ENCODE results near the gene M1AP. TPM values are rescaled to one million over a fixed set of nuclear protein-coding genes. Genes with fewer than 3 reads are reported as not detected.

Gene M1AP
- total and polyA plus RNA-seq, 4 donors = 0.77 to 1.2 (median 0.88) TPM

DNA sequence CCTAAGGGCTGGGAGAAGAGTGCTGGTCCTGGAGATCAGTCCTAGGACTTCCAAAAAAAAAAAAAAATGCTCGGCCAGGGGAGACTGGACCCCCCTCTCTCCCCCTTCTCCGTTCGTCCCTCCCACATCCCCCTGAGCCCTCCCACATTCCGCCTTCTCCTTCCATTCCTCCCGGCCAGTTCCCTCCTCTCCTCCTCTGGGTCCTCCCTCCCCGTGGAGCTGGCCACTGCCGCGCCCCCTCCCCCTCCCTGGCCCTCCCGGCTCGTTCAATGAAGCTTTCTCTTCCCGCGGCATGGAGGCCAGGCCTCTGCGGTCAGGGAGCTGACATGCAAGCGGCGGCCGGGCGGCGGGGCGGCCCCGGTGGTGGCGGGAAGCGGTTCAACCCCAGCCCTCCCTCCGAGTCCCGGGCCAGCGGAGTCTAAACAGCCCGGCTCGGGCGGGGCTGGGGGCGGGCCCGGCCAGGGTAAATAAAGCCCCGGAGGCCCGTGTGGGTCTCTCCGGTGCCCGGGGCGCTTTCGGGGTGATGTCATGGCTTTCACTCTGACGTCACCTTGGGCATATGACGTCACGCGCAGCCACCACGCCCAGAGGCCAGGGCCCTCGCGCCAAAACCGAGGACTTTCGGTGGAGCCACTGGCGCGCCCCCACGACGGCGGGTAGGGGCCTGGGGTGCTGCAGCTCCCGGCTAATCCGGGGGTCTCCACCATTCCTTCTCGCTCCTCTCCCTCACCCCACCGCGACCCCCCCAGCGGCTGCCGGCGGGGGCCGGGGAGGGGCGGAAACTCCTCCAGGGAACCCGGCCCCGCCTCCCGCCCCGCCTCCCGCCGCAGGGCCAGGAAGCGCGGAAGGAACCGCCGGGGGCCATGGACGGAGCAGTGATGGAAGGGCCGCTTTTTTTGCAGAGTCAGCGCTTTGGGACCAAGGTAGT lies 94.0 kb downstream of the M1AP start, which contains the start of the genes DOK1 and LOXL3:
Gene DOK1, plus strand, starts transcription at position 829 of the 928 bp plus-strand sequence. Its CDS starts 35 bp downstream, at position 864.
Gene LOXL3, minus strand, starts transcription at position 51 of the 928 bp plus-strand sequence. CDS start 1,308 bp downstream, outside the sequence.
- peak; percentile 87 for ATAC-seq (ENCODE audit: insufficient read depth, low FRiP score)
- Histone ChIP-seq H3K4me1 (ENCODE audit: control insufficient read depth in 5 of 5, insufficient read depth in 5 of 5, low read length in 5 of 5) (peaks cover 0 to 29% (median 0%) of the 10 kb centered on the region in 5 donors), H3K27me3 (ENCODE audit: control insufficient read depth in 3 of 3, insufficient read depth in 3 of 3, low read length in 2 of 3) (no peaks in the 10 kb centered on the region), H3K9me3 (ENCODE audit: control insufficient read depth in 4 of 4, insufficient read depth in 3 of 4, low read length in 3 of 4) (no peaks in the 10 kb centered on the region), H3K9ac (ENCODE audit: insufficient read depth in 1 of 2, low read length in 2 of 2) (peak within 1 kb of the TSS; percentile 7 to 51), H3K4me3 (peak within 1 kb of the TSS; percentile 66), H3K27ac (ENCODE audit: low read depth in 1 of 2, low read length in 1 of 2) (peak within 1 kb of the TSS; percentile 47 to 87), H3K36me3 (ENCODE audit: control insufficient read depth in 4 of 4, insufficient read depth in 4 of 4, low read length in 4 of 4) (peaks cover 0 to 7% (median 0%) of the 10 kb centered on the region in 4 donors)
- 1% methylated on average over 59 to 73 of the region's 73 CpGs for WGBS, 2 donors
- DNase-seq = peak; percentile 94 to 97 (median 96)
- TF ChIP-seq, protein P1, sequence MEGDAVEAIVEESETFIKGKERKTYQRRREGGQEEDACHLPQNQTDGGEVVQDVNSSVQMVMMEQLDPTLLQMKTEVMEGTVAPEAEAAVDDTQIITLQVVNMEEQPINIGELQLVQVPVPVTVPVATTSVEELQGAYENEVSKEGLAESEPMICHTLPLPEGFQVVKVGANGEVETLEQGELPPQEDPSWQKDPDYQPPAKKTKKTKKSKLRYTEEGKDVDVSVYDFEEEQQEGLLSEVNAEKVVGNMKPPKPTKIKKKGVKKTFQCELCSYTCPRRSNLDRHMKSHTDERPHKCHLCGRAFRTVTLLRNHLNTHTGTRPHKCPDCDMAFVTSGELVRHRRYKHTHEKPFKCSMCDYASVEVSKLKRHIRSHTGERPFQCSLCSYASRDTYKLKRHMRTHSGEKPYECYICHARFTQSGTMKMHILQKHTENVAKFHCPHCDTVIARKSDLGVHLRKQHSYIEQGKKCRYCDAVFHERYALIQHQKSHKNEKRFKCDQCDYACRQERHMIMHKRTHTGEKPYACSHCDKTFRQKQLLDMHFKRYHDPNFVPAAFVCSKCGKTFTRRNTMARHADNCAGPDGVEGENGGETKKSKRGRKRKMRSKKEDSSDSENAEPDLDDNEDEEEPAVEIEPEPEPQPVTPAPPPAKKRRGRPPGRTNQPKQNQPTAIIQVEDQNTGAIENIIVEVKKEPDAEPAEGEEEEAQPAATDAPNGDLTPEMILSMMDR (IDR thresholded peaks at IDR 0.05; ENCODE audit: control extremely low read depth, extremely low read depth) = no peak

DNA sequence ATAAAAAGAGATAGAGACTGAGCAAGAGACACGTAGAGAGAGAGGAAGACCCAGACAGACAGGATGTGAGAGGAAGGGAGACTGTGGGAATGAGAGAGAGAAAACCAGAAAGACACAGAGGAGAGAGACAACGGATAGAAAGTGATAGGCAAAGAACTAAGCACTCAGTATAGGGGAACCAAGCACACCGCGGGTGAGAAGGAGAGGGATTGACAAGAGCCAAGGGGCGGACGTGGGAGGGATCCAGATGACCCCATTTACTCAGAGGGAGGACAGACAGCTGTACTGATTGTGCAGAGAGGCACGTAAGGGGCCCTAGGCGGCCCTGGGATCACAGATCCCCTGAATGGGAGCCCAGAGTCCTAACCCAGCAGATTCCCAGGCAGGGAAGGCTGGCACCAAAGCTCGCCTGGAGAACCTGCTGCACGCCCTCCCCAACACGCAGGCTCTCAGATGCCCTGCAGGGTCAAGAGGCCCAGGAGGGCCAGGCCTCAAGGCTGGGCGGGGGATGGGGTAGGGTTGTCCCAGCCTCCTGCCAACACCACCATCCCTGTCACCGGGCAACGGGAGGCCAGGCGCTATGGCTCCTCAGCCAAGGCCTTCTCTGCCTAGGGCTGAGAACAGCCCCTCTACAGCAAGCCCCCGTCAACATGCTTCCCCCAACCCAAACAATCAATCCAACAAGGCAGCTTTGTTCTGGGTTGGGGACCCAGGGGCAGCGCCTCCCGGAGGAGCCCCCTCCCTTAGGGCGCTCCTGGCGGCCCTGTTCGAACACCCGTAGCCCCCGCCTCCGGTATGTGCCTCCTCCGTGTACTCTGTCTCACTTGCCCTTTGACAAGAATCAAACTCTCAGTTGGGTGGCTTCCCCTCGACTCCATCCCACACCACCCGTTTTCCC lies 95.0 kb downstream of the M1AP start:
- WGBS, 2 donors = 58 to 71% methylated on average over 25 to 27 of the region's 27 CpGs
- H3K4me1 ChIP-seq (ENCODE audit: control insufficient read depth in 5 of 5, insufficient read depth in 5 of 5, low read length in 5 of 5) = peaks cover 0 to 36% (median 2%) of the 10 kb centered on the region in 5 donors
- no peaks in the 10 kb centered on the region for H3K27me3 ChIP-seq (ENCODE audit: control insufficient read depth in 3 of 3, insufficient read depth in 3 of 3, low read length in 2 of 3)
- H3K36me3 ChIP-seq (ENCODE audit: control insufficient read depth in 4 of 4, insufficient read depth in 4 of 4, low read length in 4 of 4) = peaks cover 0 to 7% (median 0%) of the 10 kb centered on the region in 4 donors
- H3K9ac ChIP-seq (ENCODE audit: insufficient read depth in 1 of 2, low read length in 2 of 2) = peak overlapping the region in 1 of 2 donors; percentile 33
- ATAC-seq (ENCODE audit: insufficient read depth, low FRiP score) (no peak), DNase-seq (peak; percentile 21 to 52 (median 42))
- H3K4me3 ChIP-seq = no peak overlapping the region
- H3K9me3 ChIP-seq (ENCODE audit: control insufficient read depth in 4 of 4, insufficient read depth in 3 of 4, low read length in 3 of 4) = no peaks in the 10 kb centered on the region
- TF ChIP-seq, protein P1 (IDR thresholded peaks at IDR 0.05; ENCODE audit: control extremely low read depth, extremely low read depth) = no peak
- H3K27ac ChIP-seq (ENCODE audit: low read depth in 1 of 2, low read length in 1 of 2) = no peak overlapping the region

DNA sequence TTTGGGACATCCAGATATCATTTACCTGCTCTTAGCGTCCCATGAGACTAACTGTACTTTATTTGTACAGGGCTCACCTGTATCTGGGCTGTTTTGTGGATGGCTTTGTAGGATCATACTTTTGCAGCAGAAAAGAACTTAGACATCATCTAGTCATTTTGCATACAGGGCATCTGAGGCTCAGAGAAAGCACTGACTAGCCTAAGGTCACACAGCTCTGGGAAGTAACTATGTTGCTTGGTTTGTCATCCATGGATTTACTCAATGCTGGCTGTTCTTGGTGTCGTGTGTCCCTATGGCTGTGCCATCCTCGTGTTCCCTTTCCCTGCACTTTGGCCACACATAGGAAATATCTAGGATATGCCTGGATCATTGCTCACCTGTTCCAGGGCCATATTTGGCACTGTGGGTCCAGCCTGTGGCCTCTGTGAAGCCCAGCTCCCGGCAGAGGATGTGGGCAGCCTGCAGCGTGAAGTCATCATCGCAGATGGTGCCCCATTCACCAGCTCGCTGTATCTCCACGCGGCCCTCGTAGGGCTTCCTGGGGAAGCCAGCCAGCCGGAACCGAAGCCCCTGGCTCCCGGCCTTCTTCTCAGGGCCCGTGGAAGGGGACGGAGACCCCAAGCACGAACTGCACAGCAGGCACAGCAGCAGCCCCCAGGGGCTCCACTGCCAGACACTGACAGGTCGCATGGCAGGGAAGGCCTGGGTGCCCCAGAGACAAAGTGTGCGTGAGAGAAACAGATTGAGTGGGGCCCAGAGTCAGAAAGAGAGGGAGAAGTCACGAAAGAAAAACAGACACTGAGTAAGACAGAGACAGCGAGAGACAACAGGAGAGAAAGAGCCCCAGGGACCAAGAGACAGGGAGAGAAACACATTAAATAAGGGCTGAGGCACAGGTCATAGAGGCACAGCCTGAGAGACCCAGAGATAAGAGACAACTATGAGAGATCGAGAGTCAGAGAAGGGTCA lies 95.9 kb downstream of the M1AP start:
- peak overlapping the region in 1 of 2 donors; percentile 33 for H3K9ac ChIP-seq (ENCODE audit: insufficient read depth in 1 of 2, low read length in 2 of 2)
- peaks cover 0 to 36% (median 2%) of the 10 kb centered on the region in 5 donors for H3K4me1 ChIP-seq (ENCODE audit: control insufficient read depth in 5 of 5, insufficient read depth in 5 of 5, low read length in 5 of 5)
- H3K36me3 ChIP-seq (ENCODE audit: control insufficient read depth in 4 of 4, insufficient read depth in 4 of 4, low read length in 4 of 4) = peaks cover 0 to 7% (median 0%) of the 10 kb centered on the region in 4 donors
- no peaks in the 10 kb centered on the region for H3K9me3 ChIP-seq (ENCODE audit: control insufficient read depth in 4 of 4, insufficient read depth in 3 of 4, low read length in 3 of 4)
- TF ChIP-seq, protein P1 (IDR thresholded peaks at IDR 0.05; ENCODE audit: control extremely low read depth, extremely low read depth) = no peak
- ATAC-seq (ENCODE audit: insufficient read depth, low FRiP score) (no peak), DNase-seq (no peak)
- 69 to 85% methylated on average over 21 of the region's 21 CpGs for WGBS, 2 donors
- no peak overlapping the region for H3K4me3 ChIP-seq
- no peak overlapping the region for H3K27ac ChIP-seq (ENCODE audit: low read depth in 1 of 2, low read length in 1 of 2)
- H3K27me3 ChIP-seq (ENCODE audit: control insufficient read depth in 3 of 3, insufficient read depth in 3 of 3, low read length in 2 of 3) = no peaks in the 10 kb centered on the region

All from lung (tissue), 12 donors.